Right cardiac atrium (tissue), 5 donors: Measurements from ENCODE around the gene ASIC3. TPM values are rescaled to one million over a fixed set of nuclear protein-coding genes. Genes with fewer than 3 reads are reported as not detected.

ENCODE experiments used
- ATAC-seq, 2 donors: fragments of 200-7000 bp; cut with Tn5 transposase; one replicate each; pipeline versions ENCODE4 v1.8.0 to v1.9.1; 2020; ENCODE audit warnings: moderate library complexity in 2 of 2, mild to moderate bottlenecking in 1 of 2
- DNase-seq, 3 donors: peaks; one replicate each; pipeline ENCODE4 v3.0.0-alpha.2; 2020
- H3K27ac ChIP-seq: one replicate; pipeline ENCODE4 v1.5.1; 2013; ENCODE audit warnings: mild to moderate bottlenecking, low read length, control low read depth, moderate library complexity
- H3K27me3 ChIP-seq: one replicate; pipeline ENCODE4 v1.6.1; 2013; ENCODE audit not compliant: control insufficient read depth, insufficient read depth
- H3K4me1 ChIP-seq: one replicate; pipeline ENCODE4 v1.6.1; 2013; ENCODE audit warnings: low read length; ENCODE audit not compliant: control insufficient read depth, insufficient read depth
- H3K4me3 ChIP-seq: one replicate; pipeline ENCODE4 v1.5.1; 2013; ENCODE audit warnings: low read length, control low read depth
- H3K9me3 ChIP-seq: one replicate; pipeline ENCODE4 v1.6.1; 2013; ENCODE audit warnings: low read length; ENCODE audit not compliant: control insufficient read depth
- WGBS: extraction: QIAGEN DNeasy Blood & Tissue Kit; methylation state at CpG from one replicate; pipeline ENCODE4 v1.1.7; 2013; 5-methylcytosine and 5-hydroxymethylcytosine counted together
- intact Hi-C, 4 donors: fragments of 100-400 bp; cut with DNase I; formaldehyde crosslinking; loops; one replicate each; pipeline versions ENCODE4 v1.11.0 to v1.14.0; 2022 to 2023
- polyA plus RNA-seq: library from polyadenylated mRNA; stranded (reverse); fragments of 200-250 nt; gene quantifications from one replicate; pipeline ENCODE4 v1.2.3, GENCODE V29; 2013
- total RNA-seq, 4 donors: library from RNA; stranded (reverse); fragmentation: NEBNext Ultra II Directional; extraction: Animal tissue kit (Norgen Biotek cat#: 25700); gene quantifications; one replicate each; pipeline ENCODE4 v1.2.1, GENCODE V29; 2021
- donor health status: healthy with polysubstance abuse.
- donor health status: DM: no; HTN: yes; CAD: no.
- donor health status: DM: no; HTN: no; CAD: no.
- donor health status: DM: no; HTN: yes; CAD: no; lungs with severe emphysema.
- donor health status: DM: yes; HTN: yes; CAD: no.

Gene ASIC3
- total and polyA plus RNA-seq, 5 donors = 4.0 to 6.5 (median 5.3) TPM

DNA sequence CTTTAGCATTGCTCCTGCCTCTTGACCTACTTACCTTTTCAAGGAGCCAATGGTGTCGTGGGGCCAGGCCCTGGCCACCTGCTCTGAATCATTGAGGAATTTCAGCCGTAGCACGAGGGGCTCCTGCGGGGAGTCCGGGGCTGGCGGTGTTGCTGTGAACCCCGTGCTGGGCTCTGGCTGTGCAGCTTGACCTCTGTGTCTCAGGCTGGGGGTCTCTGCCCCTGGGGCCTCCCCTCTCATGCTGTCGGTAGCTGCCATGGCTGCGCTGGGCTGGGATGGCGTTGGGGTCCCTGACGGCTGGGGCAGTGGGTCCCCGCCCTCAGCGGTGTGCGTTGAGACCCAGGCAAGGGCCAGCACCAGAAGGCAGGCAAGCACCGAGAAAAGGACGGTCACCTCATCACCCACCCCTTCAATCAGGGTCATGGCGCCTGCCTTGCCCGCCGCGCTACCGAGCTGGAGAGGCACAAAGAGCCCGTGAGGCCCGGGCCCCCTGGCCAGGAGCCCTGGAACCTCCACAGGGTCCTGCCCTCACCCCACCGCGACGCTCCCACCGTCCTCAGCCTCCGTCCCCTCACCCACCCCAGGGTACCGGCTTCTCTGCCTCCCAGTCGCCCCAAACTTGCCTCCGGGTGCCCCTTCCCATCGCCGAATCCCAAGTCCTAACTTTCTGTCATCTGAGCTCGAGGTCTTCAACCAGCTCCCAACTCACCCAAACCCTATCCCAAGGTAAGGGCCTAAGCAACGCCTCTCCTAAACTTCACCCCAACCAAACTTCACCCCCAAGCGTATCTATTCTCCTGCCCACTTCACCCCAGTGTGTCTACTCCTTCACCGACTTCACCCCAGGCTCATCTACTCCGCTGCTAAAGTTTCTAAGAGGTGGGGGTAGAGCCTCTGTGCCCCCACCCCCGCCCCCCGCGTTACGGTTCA is 34.1 kb downstream of the ASIC3 start:
- Histone ChIP-seq H3K9me3 (no peaks in the 10 kb centered on the region), H3K4me3 (peak overlapping the region; percentile 94), H3K4me1 (peaks cover 5% of the 10 kb centered on the region), H3K27me3 (no peaks in the 10 kb centered on the region), H3K27ac (peak overlapping the region; percentile 80)
- WGBS = 55% methylated on average over 42 of the region's 42 CpGs
- DNase-seq (peak in 2 of 3 donors; percentile 71 to 76), ATAC-seq (no peak)
- intact Hi-C loops = loop anchor here in 1 of 4 donors (10.0 kb wide), 1 partner anchor 58 kb away; the partner anchor contains the start of genes ABCB8 and ATG9B

GRCh38 chr7:151083071-151083823 is 34.9 kb downstream of the ASIC3 start, which contains the start of gene TMUB1:
Gene TMUB1, minus strand, starts transcription at chr7:151083493. Its CDS starts 930 bp downstream, at chr7:151082563.
- Histone ChIP-seq H3K4me3 (peak within 1 kb of the TSS; percentile 94), H3K27me3 (no peaks in the 10 kb centered on the region), H3K9me3 (no peaks in the 10 kb centered on the region), H3K27ac (peak within 1 kb of the TSS; percentile 80), H3K4me1 (peaks cover 10% of the 10 kb centered on the region)
- peak; percentile 28 to 30 for ATAC-seq
- intact Hi-C loops = loop anchor here in 1 of 4 donors (10.0 kb wide), 1 partner anchor 58 kb away; the partner anchor contains the start of genes ABCB8 and ATG9B
- whole genome bisulfite sequencing = under 1% methylated on average over 69 of the region's 69 CpGs
- DNase-seq = peak; percentile 87 to 94 (median 93)

DNA sequence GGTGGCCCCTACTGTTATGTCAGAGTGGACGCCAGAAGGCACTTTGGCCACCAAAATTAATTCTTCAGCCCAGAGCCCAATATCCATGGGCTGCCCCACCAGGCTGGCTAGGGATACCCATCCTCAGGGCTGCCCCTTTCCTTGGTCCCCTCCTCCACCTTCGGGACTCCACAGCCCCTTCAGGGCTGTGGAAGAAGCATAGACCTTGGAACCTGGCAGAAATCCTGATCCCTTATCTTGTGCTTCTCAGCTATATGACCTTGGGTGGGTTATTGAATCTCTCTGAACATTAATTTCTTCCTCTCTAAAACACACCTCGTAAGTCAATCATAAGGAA is 35.5 kb downstream of the ASIC3 start:
- no peak for DNase-seq
- no peaks in the 10 kb centered on the region for H3K9me3 ChIP-seq
- H3K4me3 ChIP-seq = peak overlapping the region; percentile 94
- H3K4me1 ChIP-seq = peaks cover 11% of the 10 kb centered on the region
- no peaks in the 10 kb centered on the region for H3K27me3 ChIP-seq
- 25% methylated on average over 3 of the region's 3 CpGs for WGBS
- H3K27ac ChIP-seq = no peak overlapping the region
- intact Hi-C loops = loop anchor here in 1 of 4 donors (10.0 kb wide), 1 partner anchor 59 kb away; the partner anchor contains the start of genes ABCB8 and ATG9B
- ATAC-seq = no peak

- Histone ChIP-seq H3K9me3 (no peaks in the 10 kb centered on the region), H3K27ac (peak overlapping the region; percentile 61), H3K4me3 (no peak overlapping the region), H3K27me3 (no peaks in the 10 kb centered on the region), H3K4me1 (peaks cover 14% of the 10 kb centered on the region)
- ATAC-seq (no peak), DNase-seq (peak in 1 of 3 donors; percentile 46)
- intact Hi-C loops = loop anchor here in 1 of 4 donors (10.0 kb wide), 1 partner anchor 61 kb away; the partner anchor contains the start of genes ABCB8 and ATG9B
- WGBS = 25% methylated on average over 5 of the region's 5 CpGs
Measured at GRCh38 chr7:151085329-151085690, 37.0 kb downstream of the ASIC3 start.

- peaks cover 16% of the 10 kb centered on the region for H3K4me1 ChIP-seq
- intact Hi-C loops = loop anchor here in 1 of 4 donors (10.0 kb wide), 1 partner anchor 61 kb away; the partner anchor contains the start of genes ABCB8 and ATG9B
Measured at GRCh38 chr7:151085691-151086620, 37.6 kb downstream of the ASIC3 start, which contains the start of gene AGAP3. Gene AGAP3, plus strand, starts transcription at chr7:151086475. Its CDS starts 267 bp downstream, at chr7:151086742.

DNA sequence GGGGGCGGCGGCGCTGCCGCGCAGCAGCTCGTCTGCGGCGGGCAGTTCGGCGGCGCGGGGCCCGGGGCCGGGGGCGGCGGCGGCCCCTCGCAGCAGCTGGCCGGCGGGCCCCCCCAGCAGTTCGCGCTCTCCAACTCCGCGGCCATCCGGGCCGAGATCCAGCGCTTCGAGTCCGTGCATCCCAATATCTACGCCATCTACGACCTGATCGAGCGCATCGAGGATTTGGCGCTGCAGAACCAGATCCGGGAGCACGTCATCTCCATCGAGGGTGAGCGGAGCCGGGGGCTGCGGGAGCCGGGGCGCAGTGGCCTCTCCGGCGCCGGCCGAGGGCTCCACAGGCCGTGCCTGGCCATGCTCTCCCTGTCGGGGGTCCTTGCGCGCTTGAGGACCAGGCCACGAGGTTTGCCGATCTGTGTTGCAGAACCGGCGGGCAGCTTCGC is 38.5 kb downstream of the ASIC3 start:
- intact Hi-C loops = loop anchor here in 1 of 4 donors (10.0 kb wide), 1 partner anchor 62 kb away; the partner anchor contains the start of genes ABCB8 and ATG9B
- DNase-seq (peak in 1 of 3 donors; percentile 75), ATAC-seq (no peak)
- Histone ChIP-seq H3K4me1 (peaks cover 16% of the 10 kb centered on the region), H3K9me3 (no peaks in the 10 kb centered on the region), H3K27ac (peak overlapping the region; percentile 45), H3K4me3 (peak overlapping the region; percentile 57), H3K27me3 (no peaks in the 10 kb centered on the region)
- WGBS = under 1% methylated on average over 48 of the region's 56 CpGs

More at GRCh38 chr7:151085691-151086620, 37.6 kb downstream of the ASIC3 start, which contains the start of gene AGAP3:
- Histone ChIP-seq H3K4me3 (peak within 1 kb of the TSS; percentile 57), H3K9me3 (no peaks in the 10 kb centered on the region), H3K27ac (peak within 1 kb of the TSS; percentile 61), H3K27me3 (no peaks in the 10 kb centered on the region)
- 1% methylated on average over 83 of the region's 84 CpGs for WGBS
- peak; percentile 64 to 74 for ATAC-seq
- peak; percentile 90 to 96 (median 96) for DNase-seq

- no peaks in the 10 kb centered on the region for H3K9me3 ChIP-seq
- H3K4me3 ChIP-seq = peak overlapping the region; percentile 57
- ATAC-seq = peak; percentile 51 to 66
- WGBS = 1% methylated on average over 70 of the region's 70 CpGs
- DNase-seq = peak; percentile 78 to 91 (median 91)
- H3K27ac ChIP-seq = peak overlapping the region; percentile 94
- peaks cover 10% of the 10 kb centered on the region for H3K4me1 ChIP-seq
- no peaks in the 10 kb centered on the region for H3K27me3 ChIP-seq
- intact Hi-C loops = loop anchor here in 1 of 4 donors (10.0 kb wide), 1 partner anchor 63 kb away; the partner anchor contains the start of genes ABCB8 and ATG9B
Measured at GRCh38 chr7:151087245-151088018, 39.1 kb downstream of the ASIC3 start.

DNA sequence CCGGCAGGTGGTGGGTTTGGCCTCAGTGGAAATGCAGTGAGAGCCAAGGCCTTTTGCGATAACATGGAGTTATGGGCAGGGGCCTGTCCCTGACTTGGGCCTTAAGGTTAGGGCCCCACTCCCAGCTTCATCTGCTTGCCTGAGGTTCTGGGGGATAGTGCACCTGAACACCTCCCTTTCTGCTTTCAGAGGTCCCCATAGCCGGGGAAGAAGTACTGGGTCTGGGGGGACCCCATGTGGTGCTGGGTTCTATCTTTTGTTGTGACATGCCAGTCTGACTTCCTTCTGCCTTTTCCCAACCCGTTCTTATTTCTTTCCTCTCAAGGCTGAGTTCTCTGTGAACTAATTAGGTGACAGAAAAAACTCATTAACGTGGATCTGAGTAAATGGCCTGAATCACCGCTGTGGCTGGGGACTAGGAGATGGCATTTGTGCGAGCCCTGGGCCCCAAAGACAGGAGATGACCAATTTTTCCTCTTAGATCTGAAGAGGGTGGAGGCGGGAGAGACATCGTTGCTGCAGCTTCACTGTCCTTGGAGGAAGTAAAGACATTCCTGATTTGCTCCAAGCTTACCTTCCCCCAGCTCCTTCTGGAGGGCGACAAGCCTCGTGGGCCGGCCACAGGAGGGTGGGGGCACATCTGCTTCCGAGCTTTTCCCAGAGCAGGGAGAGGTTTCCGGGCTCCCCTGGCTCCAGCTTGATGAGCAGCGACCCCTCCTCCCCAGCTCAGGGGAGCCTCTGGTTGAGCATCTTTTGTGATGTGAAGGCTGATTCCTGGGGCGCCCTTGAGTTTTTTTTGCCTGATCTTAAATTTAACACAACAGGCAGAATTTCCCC is 39.9 kb downstream of the ASIC3 start:
- H3K4me1 ChIP-seq = peaks cover 10% of the 10 kb centered on the region
- DNase-seq (peak in 2 of 3 donors; percentile 59 to 67), ATAC-seq (peak in 1 of 2 donors; percentile 17)
- H3K4me3 ChIP-seq = peak overlapping the region; percentile 57
- intact Hi-C loops = loop anchor here in 1 of 4 donors (10.0 kb wide), 1 partner anchor 63 kb away; the partner anchor contains the start of genes ABCB8 and ATG9B
- 39% methylated on average over 16 of the region's 16 CpGs for WGBS
- no peaks in the 10 kb centered on the region for H3K27me3 ChIP-seq
- H3K27ac ChIP-seq = peak overlapping the region; percentile 94
- H3K9me3 ChIP-seq = no peaks in the 10 kb centered on the region
